Measurements from ENCODE around the gene TPRX2.
"Not testable (repeated sequence)": the region's sequence is repeated elsewhere in the genome, so short reads cannot be mapped to it uniquely, and the experiment has no call there.

The TPRX2 gene

DNA sequence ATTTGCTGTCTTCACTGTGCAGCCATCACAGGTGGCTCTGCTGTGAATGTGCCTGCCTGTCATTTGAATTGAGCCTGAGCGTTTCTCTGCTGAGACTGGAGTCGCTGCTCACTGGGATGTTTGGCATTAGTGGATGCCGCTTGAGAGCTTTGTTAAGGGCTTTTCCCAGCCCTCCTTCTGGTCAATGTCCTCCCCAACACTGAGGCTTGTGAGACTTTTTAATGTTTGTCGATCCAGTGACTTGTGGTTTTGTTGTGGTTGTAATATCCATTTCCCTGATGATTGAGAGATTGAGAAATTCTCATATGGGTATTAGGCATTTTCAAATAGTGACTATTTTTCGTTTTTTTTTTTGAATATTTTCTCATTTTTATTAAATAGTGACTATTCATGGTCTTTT lies 2.6 kb downstream of the TPRX2 start:
- DNase-seq (ENCODE audit: low read depth in 2 of 2) = no peak

DNA sequence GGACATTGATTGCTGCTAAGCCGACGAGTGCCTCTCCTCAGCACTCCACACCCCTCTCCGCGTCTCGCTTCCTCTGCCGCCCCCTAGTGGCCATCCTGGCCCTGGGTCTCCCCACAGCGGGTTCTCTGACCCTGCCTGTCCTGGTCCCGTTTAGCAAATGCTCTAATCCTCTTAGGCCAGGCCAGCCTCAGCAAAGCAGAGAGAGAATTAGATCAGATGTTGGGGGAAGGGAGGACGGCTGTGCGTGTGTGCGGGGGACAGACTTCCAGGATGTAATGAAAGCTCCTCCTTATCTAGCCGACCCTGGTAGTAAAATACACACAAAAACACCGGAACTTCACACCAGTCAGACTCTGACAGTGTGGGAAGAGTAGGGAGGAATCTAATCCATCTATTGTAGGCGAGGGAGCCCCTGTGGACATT lies 4.5 kb downstream of the TPRX2 start:
- peak; percentile 63 to 77 for DNase-seq (ENCODE audit: low read depth in 2 of 2)

DNA sequence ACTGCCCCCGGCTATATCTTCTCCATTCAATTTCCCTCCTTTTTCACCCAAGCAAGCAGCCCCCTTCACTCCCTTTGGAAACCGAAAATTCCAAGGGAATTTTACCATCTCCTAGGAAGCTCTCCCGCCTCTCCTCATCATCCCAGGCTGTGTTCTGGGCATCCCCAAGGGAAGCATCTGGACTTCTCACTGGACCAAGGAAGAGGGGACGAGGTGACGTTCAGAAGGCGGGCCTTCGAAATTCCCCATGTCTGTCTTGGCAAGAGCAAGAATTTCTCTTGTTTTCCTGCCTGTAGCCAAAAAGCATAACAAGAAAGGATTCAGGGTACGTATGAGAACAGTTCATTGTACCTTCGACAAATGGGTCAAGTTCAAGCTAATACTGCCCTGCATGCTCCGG lies 6.1 kb downstream of the TPRX2 start:
- no peak for DNase-seq (ENCODE audit: low read depth in 2 of 2)

DNA sequence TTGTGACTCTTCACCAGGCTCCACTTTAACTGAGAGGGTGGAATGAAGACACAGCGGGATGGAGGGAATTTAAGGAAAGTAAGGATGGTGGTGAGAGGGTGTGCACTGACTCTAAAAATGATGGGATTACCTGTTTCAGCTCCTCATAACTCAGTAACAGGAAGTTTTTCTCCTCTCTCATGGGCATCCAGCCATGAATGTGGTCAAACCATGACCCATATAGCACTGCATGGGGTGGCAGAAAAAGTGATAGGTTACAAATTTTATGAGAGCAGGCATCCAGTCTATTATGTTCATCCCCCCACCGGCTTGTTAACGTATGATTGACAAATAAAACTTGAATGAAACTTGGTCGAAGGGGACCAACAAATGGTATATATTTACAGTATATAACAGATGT lies 19.9 kb downstream of the TPRX2 start:
- DNase-seq (ENCODE audit: low read depth in 2 of 2) = no peak

DNA sequence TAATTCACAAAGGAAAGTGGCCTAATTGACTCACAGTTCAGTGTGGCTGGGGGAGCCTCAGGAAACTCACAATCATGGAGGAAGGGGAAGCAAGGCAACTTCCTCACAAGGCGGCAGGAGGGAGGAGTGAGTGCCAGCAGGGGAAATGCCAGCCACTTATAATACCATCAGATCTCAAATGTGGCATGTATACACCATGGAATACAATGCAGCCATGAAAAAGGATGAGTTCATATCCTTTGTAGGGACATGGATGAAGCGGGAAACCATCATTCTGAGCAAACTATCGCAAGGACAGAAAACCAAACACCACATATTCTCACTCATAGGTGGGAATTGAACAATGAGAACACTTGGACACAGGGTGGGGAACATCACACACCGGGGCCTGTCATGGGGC lies 20.4 kb downstream of the TPRX2 start:
- not testable (repeated sequence) for DNase-seq (ENCODE audit: low read depth in 2 of 2)

DNA sequence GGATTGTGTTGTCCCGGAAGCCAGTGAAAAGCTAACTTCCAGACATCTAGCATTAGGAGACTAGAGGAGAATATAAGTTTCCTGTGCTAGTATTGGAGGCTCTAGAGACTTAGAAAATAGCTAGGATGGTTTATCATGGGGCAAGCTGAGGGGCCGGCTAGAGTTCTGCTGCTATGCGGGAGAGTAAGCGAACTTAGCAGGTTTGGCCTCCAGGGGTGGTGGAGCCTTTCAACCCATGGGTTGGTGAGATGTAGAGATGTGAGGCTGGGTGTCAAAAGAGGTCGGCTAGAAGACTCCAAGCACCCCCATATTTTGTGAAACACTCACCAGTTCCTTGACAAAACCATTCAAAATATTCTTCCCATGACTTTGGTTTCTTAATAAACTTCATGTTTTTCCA lies 22.7 kb downstream of the TPRX2 start:
- DNase-seq (ENCODE audit: low read depth in 2 of 2) = no peak

DNA sequence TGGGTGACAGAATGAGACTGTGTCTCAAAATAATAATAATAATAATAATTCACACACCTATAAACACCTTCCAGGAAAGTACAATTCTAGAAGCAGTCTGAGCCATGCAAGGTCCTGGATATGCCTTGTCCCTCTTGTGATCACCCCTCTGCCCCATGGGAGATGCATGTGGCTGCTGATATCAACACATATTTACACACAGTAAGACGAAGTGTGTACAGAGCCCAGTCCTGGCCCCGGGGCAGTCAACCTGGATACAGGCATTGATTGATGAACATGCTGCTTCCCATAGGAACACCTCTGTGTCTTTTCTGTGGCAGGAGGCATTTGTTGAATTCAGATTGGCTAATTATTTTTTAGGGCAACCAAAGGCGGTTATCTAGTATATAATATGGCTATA lies 23.9 kb downstream of the TPRX2 start:
- no peak for DNase-seq (ENCODE audit: low read depth in 2 of 2)

DNA sequence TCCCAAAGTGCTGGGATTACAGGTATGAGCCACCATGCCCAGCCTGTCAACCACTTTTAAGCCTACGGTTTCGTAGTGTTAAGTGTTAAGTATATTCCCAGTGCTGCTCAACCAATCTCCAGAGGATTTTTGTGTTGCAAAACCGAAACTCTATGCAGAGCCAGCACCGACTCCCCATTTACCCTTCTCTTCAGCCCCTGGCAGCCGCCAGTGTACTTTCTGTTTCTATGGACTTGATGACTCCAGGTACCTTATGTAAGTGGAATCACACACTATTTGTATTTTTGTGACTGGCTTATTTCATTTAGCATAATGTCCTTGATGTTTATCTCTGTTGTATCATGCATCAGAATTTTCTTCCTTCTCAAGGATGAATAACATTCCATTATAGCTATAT lies 26.0 kb downstream of the TPRX2 start:
- no peak for DNase-seq (ENCODE audit: low read depth in 2 of 2)

DNA sequence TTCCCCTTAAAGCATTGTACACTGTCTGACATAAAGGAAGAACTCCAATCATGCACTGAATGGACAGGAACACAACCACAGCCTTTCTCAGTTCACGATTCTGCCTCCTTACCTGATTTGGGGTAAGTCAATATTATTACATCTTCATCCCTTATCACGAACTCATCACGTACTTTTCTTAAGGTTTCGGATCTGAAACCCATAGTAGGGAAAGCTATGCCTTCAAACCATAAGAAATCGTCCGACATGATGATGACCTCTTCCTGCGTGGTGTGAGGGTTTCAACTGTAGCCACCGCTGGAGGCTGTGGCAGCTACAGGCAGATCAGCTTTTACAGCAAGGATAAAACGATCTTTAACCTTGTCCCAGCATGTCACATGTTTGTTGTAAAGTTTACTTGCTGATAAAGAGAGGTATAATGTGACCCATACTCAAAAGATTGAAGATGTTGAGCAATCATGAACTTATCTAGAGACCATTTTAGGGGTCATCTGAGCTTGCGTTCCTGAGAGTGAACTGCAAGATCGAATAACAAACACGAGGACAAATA lies 27.1 kb downstream of the TPRX2 start, which contains the start of gene SULT2A1:
Gene SULT2A1 (minus strand): TSS at position 306 of the 550 bp plus-strand sequence. CDS start 58 bp downstream, at position 248.
- DNase-seq (ENCODE audit: low read depth in 2 of 2) = no peak

DNA sequence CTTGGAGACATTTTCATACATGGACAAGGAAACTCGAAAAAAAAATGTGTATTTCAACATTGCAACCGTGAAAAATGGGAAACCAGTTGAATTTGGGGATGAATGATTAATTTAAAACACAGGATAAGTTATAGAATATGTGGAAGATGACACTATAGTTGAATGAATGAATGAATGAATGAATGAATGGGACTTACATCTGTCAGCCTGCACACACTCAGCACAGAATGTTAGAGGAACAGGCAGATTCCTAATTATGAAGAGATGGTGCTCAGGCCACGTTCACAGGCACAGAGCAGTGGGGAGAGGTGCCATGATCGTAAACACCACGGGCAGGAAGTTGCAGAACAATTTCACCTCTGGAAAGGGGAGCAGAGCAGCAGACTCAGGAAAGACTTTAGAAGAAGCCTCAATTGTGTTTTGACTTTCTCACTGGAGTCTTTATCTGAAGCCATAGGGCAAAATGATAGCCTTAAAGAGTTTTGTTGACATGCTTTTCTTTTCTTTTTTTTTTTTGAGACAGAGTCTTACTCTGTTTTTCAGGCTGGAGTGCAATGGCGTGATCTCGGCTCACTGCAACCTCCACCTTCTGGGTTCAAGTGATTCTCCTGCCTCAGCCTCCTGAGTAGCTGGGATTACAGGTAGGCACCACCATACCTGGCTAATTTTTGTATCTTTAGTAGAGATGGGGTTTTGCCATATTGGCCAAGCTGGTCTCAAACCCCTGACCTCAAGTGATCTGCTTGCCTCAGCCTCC lies 32.0 kb downstream of the TPRX2 start:
- no peak for DNase-seq (ENCODE audit: low read depth in 2 of 2)

DNA sequence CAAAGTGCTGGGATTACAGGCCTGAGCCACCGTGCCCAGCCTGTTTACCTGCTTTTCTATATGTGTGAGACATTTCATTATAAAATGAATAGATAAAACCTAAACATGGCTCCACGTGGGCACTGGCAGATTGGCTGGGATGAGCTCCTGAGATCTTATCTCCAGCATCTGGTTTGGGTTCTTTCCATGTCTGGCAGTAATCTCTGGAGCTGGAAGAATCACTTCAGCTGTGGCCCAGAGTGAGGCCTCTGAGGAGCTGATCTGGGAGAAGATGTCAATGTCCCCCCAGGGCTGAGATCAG lies 32.5 kb downstream of the TPRX2 start:
- DNase-seq (ENCODE audit: low read depth in 2 of 2) = no peak

DNA sequence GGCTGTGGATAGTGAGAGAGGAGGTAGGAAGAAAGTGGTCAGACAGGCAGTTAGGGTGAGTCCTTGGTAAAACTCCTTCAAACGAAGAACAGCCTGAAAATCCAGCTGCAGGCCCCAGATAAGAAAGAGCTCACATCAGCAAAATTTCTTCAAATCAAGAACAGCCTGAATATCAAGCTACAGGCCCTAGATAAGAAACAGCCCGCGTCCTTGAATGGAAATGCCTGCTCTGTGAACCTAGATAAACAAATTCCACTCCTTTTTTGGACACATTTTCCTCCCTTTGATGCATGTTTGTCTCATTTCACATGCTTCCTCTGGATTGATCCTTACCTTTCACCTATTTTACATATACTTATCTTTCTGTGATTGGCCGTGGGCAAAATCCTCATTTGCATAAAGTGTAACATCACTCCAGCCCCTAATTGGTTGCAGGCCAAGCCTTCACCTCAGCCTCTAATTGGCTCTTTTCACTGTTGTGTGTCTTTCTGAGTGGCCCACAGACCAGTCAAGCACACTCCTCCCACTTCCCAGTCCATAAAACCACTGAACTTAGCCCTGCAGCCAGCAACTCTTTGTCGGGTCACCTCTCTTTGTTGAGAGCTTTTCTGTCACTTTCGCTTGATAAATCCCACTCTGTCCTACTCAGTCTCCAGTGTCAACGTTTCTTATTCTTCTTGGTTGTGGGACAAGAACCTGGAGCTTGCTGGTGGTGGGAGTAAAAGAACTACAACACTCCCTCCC lies 33.1 kb downstream of the TPRX2 start:
- no peak for DNase-seq (ENCODE audit: low read depth in 2 of 2)

DNA sequence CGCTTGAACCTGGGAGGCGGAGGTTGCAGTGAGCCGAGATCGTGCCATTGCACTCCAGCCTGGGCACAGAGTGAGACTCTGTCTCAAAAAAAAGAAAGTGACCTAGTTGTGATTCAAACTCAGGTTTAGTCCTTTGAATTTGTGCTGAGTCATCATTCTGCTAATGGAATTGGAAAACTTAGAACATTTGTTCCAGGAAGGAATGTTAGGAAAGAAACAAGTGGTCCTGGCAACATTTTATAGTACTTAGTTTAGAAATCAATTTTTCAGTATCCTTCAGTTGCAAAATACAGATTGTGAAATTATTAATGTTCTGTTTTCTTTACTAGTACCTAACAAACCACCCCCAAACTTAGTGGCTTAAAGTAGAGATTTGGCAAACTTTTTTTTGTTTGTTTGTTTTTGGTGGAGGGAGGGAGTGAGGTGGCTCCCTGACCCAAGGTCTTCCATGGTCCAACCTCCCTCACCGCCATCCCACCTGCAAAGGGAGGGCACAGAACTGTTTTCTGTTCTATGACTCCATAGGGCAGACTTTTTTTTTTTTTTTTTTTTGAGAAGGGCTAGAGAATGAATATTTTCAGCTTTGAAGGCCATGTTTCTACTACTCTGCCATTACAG lies 36.2 kb downstream of the TPRX2 start:
- DNase-seq (ENCODE audit: low read depth in 2 of 2) = no peak

DNA sequence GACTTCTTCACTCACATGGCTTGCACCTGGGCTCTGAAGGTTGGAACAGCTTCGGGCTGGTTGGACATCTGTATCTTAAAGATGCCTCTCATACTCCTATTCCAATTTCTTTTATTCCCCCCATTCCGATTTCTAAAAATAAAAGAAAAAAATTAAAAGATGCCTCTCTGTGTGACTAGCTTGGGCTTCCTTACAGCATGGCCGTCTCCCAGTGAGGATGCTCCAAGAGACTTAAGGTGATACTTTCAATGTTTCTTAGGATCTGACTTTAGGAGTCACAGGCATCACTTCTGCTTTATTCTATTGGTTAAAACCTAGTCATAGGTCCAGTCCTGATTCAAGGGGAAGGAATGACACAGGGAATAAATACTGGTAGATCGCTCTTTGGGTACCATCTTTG lies 37.0 kb downstream of the TPRX2 start:
- DNase-seq (ENCODE audit: low read depth in 2 of 2) = no peak

DNA sequence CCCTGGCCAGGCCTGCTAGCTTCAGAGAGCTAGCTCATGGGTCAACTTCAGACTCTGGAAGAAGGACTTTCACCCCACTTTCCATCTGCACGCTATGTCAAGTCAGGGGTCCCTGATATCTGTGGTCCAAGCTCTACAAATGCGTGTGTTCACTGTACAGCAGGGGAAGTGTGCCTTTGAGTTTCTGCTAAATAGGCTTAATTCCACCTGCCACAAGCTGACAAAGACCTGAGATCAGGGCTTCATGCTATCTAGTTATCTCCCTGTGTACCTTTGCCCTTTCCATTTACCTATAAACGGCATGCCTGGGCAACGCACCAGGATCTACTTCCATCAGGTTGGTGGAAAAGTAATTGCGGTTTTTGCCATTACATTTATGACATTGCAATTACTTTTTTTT lies 37.7 kb downstream of the TPRX2 start:
- no peak for DNase-seq (ENCODE audit: low read depth in 2 of 2)

DNA sequence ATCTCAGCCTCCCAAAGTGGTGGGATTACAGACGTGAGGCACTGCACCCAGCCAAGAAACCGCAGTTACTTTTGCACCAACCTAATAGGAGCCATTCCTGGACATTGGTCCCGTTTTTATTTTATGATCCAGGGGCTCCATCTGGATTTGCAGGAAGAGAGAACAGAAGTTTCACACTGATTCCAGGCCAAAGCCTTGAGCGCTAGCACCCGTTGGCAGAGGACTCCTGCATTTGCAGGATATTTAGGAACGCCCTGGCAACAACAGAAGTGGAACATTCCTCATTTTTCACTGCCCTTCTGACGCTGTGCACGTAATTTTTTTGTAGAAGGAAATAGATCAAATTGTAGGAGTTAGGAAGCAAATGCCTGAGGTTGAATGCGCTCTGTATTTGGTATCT lies 38.8 kb downstream of the TPRX2 start:
- no peak for DNase-seq (ENCODE audit: low read depth in 2 of 2)

DNA sequence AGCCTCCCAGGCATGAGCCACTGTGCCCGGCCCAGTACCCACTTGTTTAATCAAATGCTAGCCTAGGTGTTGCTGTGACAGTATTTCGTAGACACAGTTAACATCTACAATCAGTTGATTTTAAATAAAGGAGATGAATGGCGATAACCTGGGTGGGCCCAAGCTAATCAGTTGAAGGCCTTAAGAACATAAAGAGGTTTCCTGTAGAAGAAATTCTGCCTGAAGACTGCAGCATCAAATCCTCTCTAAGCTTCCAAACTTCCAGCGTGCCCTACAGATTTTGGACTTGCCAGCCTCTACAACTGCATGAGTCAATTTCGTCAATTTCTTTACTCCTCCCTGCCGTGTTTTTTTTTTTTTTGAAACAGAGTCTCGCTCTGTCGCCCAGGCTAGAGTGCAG lies 40.3 kb downstream of the TPRX2 start:
- no peak for DNase-seq (ENCODE audit: low read depth in 2 of 2)

DNA sequence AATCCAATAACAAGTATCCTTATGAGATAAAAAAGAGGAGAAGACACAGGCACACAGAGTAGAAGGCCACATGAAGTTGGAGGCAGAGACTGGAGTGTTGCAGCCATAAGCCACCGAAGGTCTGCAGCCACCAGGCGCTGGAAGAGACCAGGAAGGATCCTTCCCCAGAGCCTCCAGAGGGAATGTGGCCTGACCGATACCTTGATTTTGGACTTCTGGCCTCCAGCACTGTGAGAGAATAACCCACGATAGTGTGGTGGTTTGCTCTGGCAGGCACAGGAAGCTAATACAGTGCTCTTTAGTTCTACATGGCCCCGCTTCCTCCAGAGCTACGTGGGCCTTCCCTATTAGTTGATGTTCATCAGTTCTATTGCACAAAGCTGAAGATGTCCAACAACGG lies 42.3 kb downstream of the TPRX2 start:
- no peak for DNase-seq (ENCODE audit: low read depth in 2 of 2)

DNA sequence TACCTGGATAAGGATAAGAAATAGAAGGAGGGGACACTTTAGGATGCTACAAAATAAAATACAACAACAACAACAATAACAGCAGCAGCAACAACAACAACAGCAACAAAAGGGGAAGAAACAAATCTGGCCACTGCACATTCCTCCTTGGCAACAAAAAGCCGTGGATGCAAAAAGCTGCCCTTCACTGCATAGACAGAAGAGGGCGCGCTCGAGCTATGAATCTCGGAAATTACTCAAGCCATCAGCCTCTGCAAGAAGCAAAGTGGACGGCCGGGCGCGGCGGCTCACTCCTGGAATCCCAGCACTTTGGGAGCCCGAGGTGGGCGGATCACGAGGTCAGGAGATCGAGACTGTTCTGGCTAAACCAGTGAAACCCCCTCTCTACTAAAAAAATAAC lies 50.3 kb downstream of the TPRX2 start:
- DNase-seq (ENCODE audit: low read depth in 2 of 2) = peak; percentile 32 to 49

DNA sequence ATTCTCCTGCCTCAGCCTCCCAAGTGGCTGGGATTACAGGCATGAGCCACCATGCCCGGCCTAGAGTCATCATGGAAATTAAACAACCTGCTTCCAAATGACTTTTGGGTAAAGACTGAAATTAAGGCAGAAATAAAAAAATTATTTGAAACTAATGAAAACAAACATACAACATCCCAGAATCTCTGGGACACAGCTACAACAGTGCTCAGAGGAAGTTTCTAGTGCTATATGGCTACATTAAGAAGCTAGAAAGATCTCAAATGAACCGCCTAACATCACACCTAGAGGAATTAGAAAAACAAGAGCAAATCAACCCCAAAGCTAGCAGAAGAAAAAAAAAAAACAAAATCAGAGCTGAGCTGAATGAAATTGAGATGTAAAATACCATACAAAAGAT lies 51.2 kb downstream of the TPRX2 start:
- not testable (repeated sequence) for DNase-seq (ENCODE audit: low read depth in 2 of 2)

All from stimulated activated CD8-positive, alpha-beta memory T cell treated with anti-CD3 and anti-CD28 coated beads, Interleukin-7, amount 100 ng/mL, for 1 hour (primary cell).